HCT116 (cell line): ENCODE measurements around the gene TECPR1.

Experiments used
- EZH2 ChIP-seq: fragments of 200-600 bp; sonication (generic); IDR thresholded peaks from 2 replicates; pipeline ENCODE4 v1.6.1; 2017; ENCODE audit warnings: antibody characterized with exemption, mixed run types
- EZH2phosphoT487 ChIP-seq: fragments of 200-600 bp; IDR thresholded peaks from 2 replicates; pipeline ENCODE4 v1.6.1; 2018; ENCODE audit warnings: antibody characterized with exemption, borderline replicate concordance
- MAX ChIP-seq: IDR thresholded peaks from 2 replicates; pipeline ENCODE4 v1.6.1; 2012
- POLR2A ChIP-seq: IDR thresholded peaks from 2 replicates; pipeline ENCODE4 v1.7.0; 2011; ENCODE audit warnings: borderline replicate concordance; ENCODE audit not compliant: insufficient read depth, insufficient read length; ENCODE audit errors: extremely low read depth
- POLR2AphosphoS5 ChIP-seq: IDR thresholded peaks from 2 replicates; pipeline ENCODE4 v1.6.1; 2011; ENCODE audit warnings: mild to moderate bottlenecking, low read depth, low read length, moderate library complexity
- TCF7L2 ChIP-seq: IDR thresholded peaks from 2 replicates; pipeline ENCODE4 v1.7.0; 2011; ENCODE audit warnings: borderline replicate concordance, inconsistent platforms; ENCODE audit not compliant: insufficient read depth, insufficient read length; ENCODE audit errors: extremely low read depth
- ZNF274 ChIP-seq: fragments of 200-500 bp; sonication (Bioruptor generic); IDR thresholded peaks from 2 replicates; pipeline ENCODE4 v1.6.1; 2014; ENCODE audit warnings: mild to moderate bottlenecking, low read depth, low read length, inconsistent platforms
- TF ChIP-seq, protein P1 (sequence below), 3 experiments: fragments of 200-600 bp in 1 of 3; sonication (generic) in 1 of 3; IDR thresholded peaks in 2 of 3; conservative IDR thresholded peaks in 1 of 3; 2 replicates each; pipeline ENCODE4 v1.5.1; 2012 to 2017; ENCODE audit warnings: low read depth in 2 of 3, low read length in 2 of 3, antibody characterized with exemption in 1 of 3, borderline replicate concordance in 1 of 3, control low read depth in 1 of 3, mild to moderate bottlenecking in 1 of 3, mixed read lengths in 1 of 3, mixed run types in 1 of 3, moderate library complexity in 1 of 3; ENCODE audit not compliant: insufficient read depth in 1 of 3

- TF ChIP-seq ZNF274 (no peak), MAX (no peak), POLR2A (no peak), EZH2phosphoT487 (no peak), TCF7L2 (no peak), POLR2AphosphoS5 (no peak), EZH2 (no peak)
- TF ChIP-seq, protein P1, sequence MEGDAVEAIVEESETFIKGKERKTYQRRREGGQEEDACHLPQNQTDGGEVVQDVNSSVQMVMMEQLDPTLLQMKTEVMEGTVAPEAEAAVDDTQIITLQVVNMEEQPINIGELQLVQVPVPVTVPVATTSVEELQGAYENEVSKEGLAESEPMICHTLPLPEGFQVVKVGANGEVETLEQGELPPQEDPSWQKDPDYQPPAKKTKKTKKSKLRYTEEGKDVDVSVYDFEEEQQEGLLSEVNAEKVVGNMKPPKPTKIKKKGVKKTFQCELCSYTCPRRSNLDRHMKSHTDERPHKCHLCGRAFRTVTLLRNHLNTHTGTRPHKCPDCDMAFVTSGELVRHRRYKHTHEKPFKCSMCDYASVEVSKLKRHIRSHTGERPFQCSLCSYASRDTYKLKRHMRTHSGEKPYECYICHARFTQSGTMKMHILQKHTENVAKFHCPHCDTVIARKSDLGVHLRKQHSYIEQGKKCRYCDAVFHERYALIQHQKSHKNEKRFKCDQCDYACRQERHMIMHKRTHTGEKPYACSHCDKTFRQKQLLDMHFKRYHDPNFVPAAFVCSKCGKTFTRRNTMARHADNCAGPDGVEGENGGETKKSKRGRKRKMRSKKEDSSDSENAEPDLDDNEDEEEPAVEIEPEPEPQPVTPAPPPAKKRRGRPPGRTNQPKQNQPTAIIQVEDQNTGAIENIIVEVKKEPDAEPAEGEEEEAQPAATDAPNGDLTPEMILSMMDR (IDR thresholded peaks at IDR 0.05 in 2 of 3, conservative IDR thresholded peaks at IDR 0.05 in 1 of 3; ENCODE audit: borderline replicate concordance in 1 of 3, insufficient read depth in 1 of 3, low read depth in 2 of 3, low read length in 2 of 3), result no peak
Measured at GRCh38 chr7:98166668-98166970, 85.4 kb downstream of the TECPR1 start.
